CD8-positive, alpha-beta memory T cell (primary cell): ENCODE results near the gene FAM107B. TPM values are rescaled to one million over a fixed set of nuclear protein-coding genes. Genes with fewer than 3 reads are reported as not detected.
A peak's percentile ranks its signal among the peaks of the same experiment; 100 is the strongest.

Source experiments
- CTCF ChIA-PET: fragments of 350-600 bp; sonication (Branson Sonifier 250); formaldehyde crosslinking; loops from one replicate; lab custom pipeline; 2021; ENCODE audit warnings: antibody characterized with exemption; lab: Charles Lee
- POLR2A ChIA-PET: fragments of 350-600 bp; sonication (Branson Sonifier 250); formaldehyde crosslinking; loops from one replicate; lab custom pipeline; 2021; ENCODE audit warnings: antibody characterized with exemption; lab: Charles Lee
- DNase-seq, 5 donors: peaks; one replicate each; pipeline versions ENCODE4 v3.0.0 to v3.0.0-alpha.2; 2020 to 2022; ENCODE audit warnings: mixed read lengths in 1 of 5
- H3K27ac ChIP-seq: one replicate; pipeline ENCODE4 v1.7.0; 2013; ENCODE audit warnings: low read depth, mild to moderate bottlenecking, low read length, moderate library complexity
- H3K27me3 ChIP-seq: 2 replicates; pipeline ENCODE4 v1.7.0; 2013; ENCODE audit warnings: low read length, mild to moderate bottlenecking; ENCODE audit not compliant: insufficient read depth, poor library complexity, severe bottlenecking
- H3K36me3 ChIP-seq: 2 replicates; pipeline ENCODE4 v1.7.0; 2013; ENCODE audit warnings: mild to moderate bottlenecking, low read length, moderate library complexity; ENCODE audit not compliant: insufficient read depth
- H3K4me1 ChIP-seq: 2 replicates; pipeline ENCODE4 v1.7.0; 2013; ENCODE audit warnings: mild to moderate bottlenecking, low read length, moderate library complexity; ENCODE audit not compliant: insufficient read depth
- H3K4me3 ChIP-seq: 2 replicates; pipeline ENCODE4 v1.7.0; 2013; ENCODE audit warnings: mild to moderate bottlenecking, low read length
- H3K9me3 ChIP-seq: 2 replicates; pipeline ENCODE4 v1.7.0; 2013; ENCODE audit warnings: mild to moderate bottlenecking, low read length
- H3K27ac Mint-ChIP-seq, 8 donors: one replicate each; pipeline ENCODE4 v1.8.0; 2020 to 2021; ENCODE audit warnings: mixed read lengths in 8 of 8, mild to moderate bottlenecking in 6 of 8, inconsistent platforms in 3 of 8, moderate library complexity in 3 of 8
- H3K27me3 Mint-ChIP-seq, 2 donors: one replicate each; pipeline ENCODE4 v1.8.0; 2020 to 2021; ENCODE audit warnings: mixed read lengths in 2 of 2, mild to moderate bottlenecking in 1 of 2, moderate library complexity in 1 of 2
- H3K36me3 Mint-ChIP-seq, 3 donors: one replicate each; pipeline ENCODE4 v1.8.0; 2020 to 2021; ENCODE audit warnings: mixed read lengths in 3 of 3, inconsistent platforms in 1 of 3, mild to moderate bottlenecking in 1 of 3
- H3K4me1 Mint-ChIP-seq, 3 donors: one replicate each; pipeline ENCODE4 v1.8.0; 2020 to 2021; ENCODE audit warnings: mixed read lengths in 3 of 3, inconsistent platforms in 1 of 3, mild to moderate bottlenecking in 1 of 3
- H3K4me3 Mint-ChIP-seq, 7 donors: one replicate each; pipeline ENCODE4 v1.8.0; 2020 to 2021; ENCODE audit warnings: mixed read lengths in 7 of 7, mild to moderate bottlenecking in 6 of 7, moderate library complexity in 4 of 7, inconsistent platforms in 2 of 7
- H3K9me3 Mint-ChIP-seq, 5 donors: one replicate each; pipeline ENCODE4 v1.8.0; 2020 to 2022; ENCODE audit warnings: mixed read lengths in 5 of 5, mild to moderate bottlenecking in 3 of 5, moderate library complexity in 2 of 5, inconsistent platforms in 1 of 5
- polyA plus RNA-seq: library from polyadenylated mRNA; unstranded; fragments of 300-500 nt; fragmentation: Illumina TruSeq; gene quantifications from one replicate; pipeline ENCODE4 v1.2.3, GENCODE V29; 2021
- total RNA-seq, 2 experiments: library from RNA; stranded (reverse); gene quantifications; one replicate each; pipeline ENCODE4 v1.2.3, GENCODE V29; 2021

Gene FAM107B
- total and polyA plus RNA-seq, 3 experiments from 2014 or later: 138 to 316 (median 143) TPM

GRCh38 chr10:14485986-14486385 lies 288.7 kb downstream of the FAM107B start:
- Histone ChIP-seq H3K4me1 (no peaks in the 10 kb centered on the region), H3K27ac (no peak overlapping the region), H3K4me3 (no peak overlapping the region), H3K36me3 (no peaks in the 10 kb centered on the region), H3K9me3 (no peaks in the 10 kb centered on the region), H3K27me3 (no peaks in the 10 kb centered on the region)
- Mint-ChIP-seq H3K4me1 (peaks cover 0 to under 1% (median 0%) of the 10 kb centered on the region in 3 donors), H3K4me3 (no peak overlapping the region), H3K27me3 (peaks cover 17 to 64% of the 10 kb centered on the region in 2 donors), H3K27ac (no peak overlapping the region), H3K36me3 (peaks cover 0 to 15% (median 2%) of the 10 kb centered on the region in 3 donors), H3K9me3 (peaks cover 0 to 3% (median 0%) of the 10 kb centered on the region in 5 donors)
- POLR2A ChIA-PET: no interaction called here
- CTCF ChIA-PET: no interaction called here
- DNase-seq: no peak

DNA sequence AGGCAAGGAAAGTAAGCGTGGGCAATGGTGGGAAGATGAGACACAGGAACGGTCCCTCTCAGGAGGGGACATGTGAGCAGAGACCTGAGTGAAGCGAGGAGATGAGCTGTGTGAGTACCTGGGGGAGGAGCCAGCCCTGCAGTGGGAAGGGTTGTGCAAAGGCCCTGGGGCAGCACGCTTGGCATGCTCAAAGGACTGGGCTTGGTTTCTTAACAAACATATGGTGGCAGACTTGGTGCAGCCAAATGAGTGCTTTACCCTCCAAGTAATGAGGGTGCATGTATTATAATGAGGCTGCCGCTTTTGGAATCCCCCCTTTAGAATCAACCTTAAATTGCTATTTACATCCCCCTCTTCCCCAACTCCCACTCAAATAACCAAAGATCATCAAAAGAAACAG lies 291.3 kb downstream of the FAM107B start:
- CTCF ChIA-PET: no interaction called here
- peaks cover 0 to 15% (median 2%) of the 10 kb centered on the region in 3 donors for H3K36me3 Mint-ChIP-seq
- H3K4me3 Mint-ChIP-seq: no peak overlapping the region
- peaks cover 12 to 58% of the 10 kb centered on the region in 2 donors for H3K27me3 Mint-ChIP-seq
- POLR2A ChIA-PET: no interaction called here
- Histone ChIP-seq H3K4me3 (no peak overlapping the region), H3K4me1 (no peaks in the 10 kb centered on the region), H3K9me3 (no peaks in the 10 kb centered on the region), H3K27ac (no peak overlapping the region), H3K36me3 (no peaks in the 10 kb centered on the region), H3K27me3 (no peaks in the 10 kb centered on the region)
- H3K4me1 Mint-ChIP-seq: no peaks in the 10 kb centered on the region
- peaks cover 0 to 3% (median 0%) of the 10 kb centered on the region in 5 donors for H3K9me3 Mint-ChIP-seq
- no peak overlapping the region for H3K27ac Mint-ChIP-seq
- DNase-seq: no peak

- Mint-ChIP-seq H3K36me3 (peaks cover 0 to 14% (median 2%) of the 10 kb centered on the region in 3 donors), H3K27me3 (peaks cover 12 to 45% of the 10 kb centered on the region in 2 donors), H3K9me3 (peaks cover 0 to 3% (median 0%) of the 10 kb centered on the region in 5 donors), H3K27ac (no peak overlapping the region), H3K4me3 (no peak overlapping the region), H3K4me1 (no peaks in the 10 kb centered on the region)
- ChIA-PET CTCF (no interaction called here), POLR2A (no interaction called here)
- DNase-seq: no peak
- Histone ChIP-seq H3K4me3 (no peak overlapping the region), H3K4me1 (no peaks in the 10 kb centered on the region), H3K27ac (no peak overlapping the region), H3K9me3 (no peaks in the 10 kb centered on the region), H3K36me3 (no peaks in the 10 kb centered on the region), H3K27me3 (no peaks in the 10 kb centered on the region)
Measured at GRCh38 chr10:14481752-14482151, 292.9 kb downstream of the FAM107B start.

- Mint-ChIP-seq H3K9me3 (peaks cover 0 to 3% (median 0%) of the 10 kb centered on the region in 5 donors), H3K4me1 (no peaks in the 10 kb centered on the region), H3K27ac (no peak overlapping the region), H3K27me3 (peaks cover 12 to 43% of the 10 kb centered on the region in 2 donors), H3K4me3 (no peak overlapping the region), H3K36me3 (peaks cover 0 to 11% (median 0%) of the 10 kb centered on the region in 3 donors)
- POLR2A ChIA-PET: no interaction called here
- H3K4me1 ChIP-seq: no peaks in the 10 kb centered on the region
- no peaks in the 10 kb centered on the region for H3K9me3 ChIP-seq
- DNase-seq: no peak
- no peak overlapping the region for H3K27ac ChIP-seq
- no peaks in the 10 kb centered on the region for H3K36me3 ChIP-seq
- H3K27me3 ChIP-seq: no peaks in the 10 kb centered on the region
- CTCF ChIA-PET: no interaction called here
- H3K4me3 ChIP-seq: no peak overlapping the region
Measured at GRCh38 chr10:14481014-14481413, 293.7 kb downstream of the FAM107B start.

DNA sequence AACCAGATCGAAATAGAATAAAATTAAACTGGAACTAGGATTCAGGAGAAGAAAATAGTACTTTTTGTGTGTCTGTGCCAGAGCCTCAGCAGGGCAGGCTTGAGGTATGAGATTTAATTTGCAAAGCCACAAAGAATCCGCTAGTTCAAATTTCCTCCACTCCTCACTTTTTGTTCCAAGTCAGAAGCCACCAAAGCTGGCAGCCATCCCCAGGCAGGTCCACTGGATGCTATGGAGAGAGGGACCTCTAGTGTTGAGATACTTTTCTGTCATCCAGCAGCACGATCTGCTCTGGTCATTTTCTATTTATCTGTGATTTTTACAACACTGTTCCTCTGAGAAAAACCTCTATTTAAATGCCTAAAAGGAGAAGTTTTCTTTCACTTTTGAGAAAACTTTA lies 296.1 kb downstream of the FAM107B start:
- Mint-ChIP-seq H3K4me1 (no peaks in the 10 kb centered on the region), H3K27ac (peak overlapping the region in 1 of 8 donors; percentile 23), H3K4me3 (no peak overlapping the region), H3K27me3 (peaks cover 18 to 32% of the 10 kb centered on the region in 2 donors), H3K36me3 (peaks cover 0 to 4% (median 0%) of the 10 kb centered on the region in 3 donors), H3K9me3 (peaks cover 0 to 3% (median 0%) of the 10 kb centered on the region in 5 donors)
- Histone ChIP-seq H3K27me3 (no peaks in the 10 kb centered on the region), H3K9me3 (no peaks in the 10 kb centered on the region), H3K4me1 (no peaks in the 10 kb centered on the region), H3K36me3 (no peaks in the 10 kb centered on the region), H3K4me3 (no peak overlapping the region), H3K27ac (no peak overlapping the region)
- ChIA-PET POLR2A (no interaction called here), CTCF (no interaction called here)
- no peak for DNase-seq

GRCh38 chr10:14478201-14478600 lies 296.5 kb downstream of the FAM107B start:
- ChIA-PET POLR2A (no interaction called here), CTCF (interaction anchor here (1.4 kb wide), 1 partner anchor 10 kb away, joined by 3 read pairs; no protein-coding TSS in a partner anchor)
- Mint-ChIP-seq H3K27me3 (peaks cover 14 to 29% of the 10 kb centered on the region in 2 donors), H3K4me1 (no peaks in the 10 kb centered on the region), H3K27ac (no peak overlapping the region), H3K9me3 (peaks cover 0 to 3% (median 0%) of the 10 kb centered on the region in 5 donors), H3K36me3 (no peaks in the 10 kb centered on the region), H3K4me3 (no peak overlapping the region)
- no peaks in the 10 kb centered on the region for H3K27me3 ChIP-seq
- no peaks in the 10 kb centered on the region for H3K4me1 ChIP-seq
- no peak for DNase-seq
- no peak overlapping the region for H3K27ac ChIP-seq
- no peak overlapping the region for H3K4me3 ChIP-seq
- no peaks in the 10 kb centered on the region for H3K36me3 ChIP-seq
- no peaks in the 10 kb centered on the region for H3K9me3 ChIP-seq

DNA sequence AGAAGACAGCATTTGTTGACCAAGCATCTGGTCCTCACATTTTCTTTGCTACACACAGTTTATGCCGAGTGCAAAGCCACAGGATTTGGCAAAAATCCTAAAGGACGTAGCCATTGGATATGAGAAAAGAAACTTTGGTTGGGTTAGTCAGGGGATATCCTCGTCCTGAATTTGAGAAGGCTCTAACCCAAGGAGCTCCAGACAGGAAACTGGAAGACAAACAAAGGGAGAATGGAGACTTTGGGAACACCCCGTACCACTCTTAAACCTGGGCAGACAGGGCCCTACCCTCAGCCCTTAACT lies 297.3 kb downstream of the FAM107B start:
- H3K27ac Mint-ChIP-seq: no peak overlapping the region
- H3K36me3 Mint-ChIP-seq: no peaks in the 10 kb centered on the region
- no peaks in the 10 kb centered on the region for H3K4me1 Mint-ChIP-seq
- Histone ChIP-seq H3K27me3 (no peaks in the 10 kb centered on the region), H3K4me3 (no peak overlapping the region), H3K36me3 (no peaks in the 10 kb centered on the region), H3K9me3 (no peaks in the 10 kb centered on the region), H3K4me1 (no peaks in the 10 kb centered on the region), H3K27ac (no peak overlapping the region)
- POLR2A ChIA-PET: no interaction called here
- no peak overlapping the region for H3K4me3 Mint-ChIP-seq
- no peak for DNase-seq
- CTCF ChIA-PET: interaction anchor here (1.4 kb wide), 1 partner anchor 11 kb away, joined by 3 read pairs; no protein-coding TSS in a partner anchor
- no peaks in the 10 kb centered on the region for H3K9me3 Mint-ChIP-seq
- H3K27me3 Mint-ChIP-seq: peaks cover 16 to 31% of the 10 kb centered on the region in 2 donors

- no peaks in the 10 kb centered on the region for H3K27me3 ChIP-seq
- no peaks in the 10 kb centered on the region for H3K9me3 ChIP-seq
- H3K27me3 Mint-ChIP-seq: peaks cover 19 to 36% of the 10 kb centered on the region in 2 donors
- DNase-seq: no peak
- no peak overlapping the region for H3K27ac ChIP-seq
- H3K4me1 ChIP-seq: no peaks in the 10 kb centered on the region
- ChIA-PET POLR2A (no interaction called here), CTCF (interaction anchor here (0.5 to 1.4 kb wide), 2 partner anchors 12 to 737 kb away, joined by 3 read pairs; no protein-coding TSS in a partner anchor)
- no peaks in the 10 kb centered on the region for H3K9me3 Mint-ChIP-seq
- no peak overlapping the region for H3K4me3 Mint-ChIP-seq
- H3K4me3 ChIP-seq: no peak overlapping the region
- H3K4me1 Mint-ChIP-seq: no peaks in the 10 kb centered on the region
- no peaks in the 10 kb centered on the region for H3K36me3 ChIP-seq
- no peak overlapping the region for H3K27ac Mint-ChIP-seq
- peaks cover 0 to 2% (median 0%) of the 10 kb centered on the region in 3 donors for H3K36me3 Mint-ChIP-seq
Measured at GRCh38 chr10:14476641-14477407, 297.9 kb downstream of the FAM107B start.
